GM19023 (cell line): Measurements from ENCODE around the gene LAS1L.
A peak's percentile ranks its signal among the peaks of the same experiment; 100 is the strongest.
"Not testable (repeated sequence)": the region's sequence is repeated elsewhere in the genome, so short reads cannot be mapped to it uniquely, and the experiment has no call there.

Source experiments
- ATAC-seq: cut with Tn5 transposase; IDR thresholded peaks from one replicate; pipeline ENCODE4 v1.9.1; 2021; ENCODE audit warnings: mild to moderate bottlenecking, moderate library complexity; ENCODE audit not compliant: unreplicated experiment

Gene LAS1L

DNA sequence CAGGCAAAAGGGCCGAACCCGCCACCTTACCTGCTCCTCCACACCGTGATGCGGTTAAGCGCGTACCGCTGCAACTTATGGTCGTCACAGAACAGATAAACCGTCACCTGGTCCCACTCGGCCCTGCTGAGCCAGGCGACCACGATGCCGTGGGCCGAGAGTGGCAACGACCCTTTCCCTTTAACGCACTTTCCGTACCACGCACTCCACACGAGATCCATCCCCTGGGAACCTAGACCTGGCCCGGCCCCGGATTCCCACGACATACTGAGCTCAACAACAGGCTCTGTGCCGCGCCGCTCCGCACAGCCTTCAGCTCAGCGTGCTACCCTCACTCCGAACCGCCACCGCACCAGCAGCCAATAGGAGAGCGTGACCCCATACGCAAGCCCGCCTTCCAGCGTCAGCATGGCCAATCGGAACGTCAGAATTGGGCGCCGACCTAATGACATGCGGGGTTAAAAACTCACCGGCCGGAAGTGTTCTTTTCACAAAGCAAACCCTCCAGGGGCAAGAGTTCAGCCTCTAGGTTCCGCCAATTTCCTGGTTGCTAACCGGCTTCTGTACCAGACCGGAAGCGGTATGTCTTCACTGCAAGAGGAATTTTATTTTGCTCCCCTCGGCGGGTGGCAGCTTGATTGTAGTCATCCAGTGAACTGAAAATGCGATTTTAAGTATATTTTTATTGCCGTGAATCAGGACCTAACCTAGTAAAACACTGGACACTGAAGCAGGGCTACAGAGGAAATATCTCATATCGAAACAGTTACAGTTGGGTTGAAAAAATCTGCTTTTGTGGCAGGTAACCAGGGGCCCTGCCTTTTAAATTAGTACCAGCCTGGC is at the start of gene LAS1L:
LAS1L (minus strand) TSS at position 338 of the 843 bp plus-strand sequence; CDS start at position 266, 72 bp downstream.
- ATAC-seq: peak; percentile 100

DNA sequence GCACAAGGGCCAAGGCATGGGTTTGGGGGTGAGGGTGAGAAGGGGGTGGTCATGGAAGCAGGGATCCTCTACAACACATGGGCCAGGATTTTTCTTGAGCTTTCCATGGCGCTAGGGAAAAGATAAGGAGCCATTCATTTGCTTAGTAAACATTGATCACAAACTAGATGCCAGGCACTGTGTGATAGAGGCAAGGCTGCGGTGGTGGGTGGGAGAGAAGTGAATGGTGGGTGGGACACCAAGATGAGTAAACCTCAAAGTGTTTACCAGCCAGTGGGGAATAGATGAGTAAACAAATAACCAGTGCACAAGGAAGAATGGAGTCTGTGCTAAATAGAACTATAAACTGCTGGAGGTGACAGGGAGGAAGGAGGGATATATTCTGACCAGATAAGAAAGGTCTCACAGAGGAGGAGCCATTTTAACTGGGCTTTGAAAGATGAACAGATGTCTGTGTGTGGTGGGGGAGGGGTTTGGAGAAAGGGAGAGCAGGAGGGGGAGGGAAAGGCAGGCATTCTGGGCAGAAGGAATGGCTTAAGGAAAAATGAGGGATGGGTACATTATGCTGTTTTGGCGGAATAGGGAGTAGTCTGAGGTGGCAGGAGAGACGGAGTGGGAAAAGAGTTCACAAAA is 48.0 kb upstream of the LAS1L start:
- no peak for ATAC-seq

DNA sequence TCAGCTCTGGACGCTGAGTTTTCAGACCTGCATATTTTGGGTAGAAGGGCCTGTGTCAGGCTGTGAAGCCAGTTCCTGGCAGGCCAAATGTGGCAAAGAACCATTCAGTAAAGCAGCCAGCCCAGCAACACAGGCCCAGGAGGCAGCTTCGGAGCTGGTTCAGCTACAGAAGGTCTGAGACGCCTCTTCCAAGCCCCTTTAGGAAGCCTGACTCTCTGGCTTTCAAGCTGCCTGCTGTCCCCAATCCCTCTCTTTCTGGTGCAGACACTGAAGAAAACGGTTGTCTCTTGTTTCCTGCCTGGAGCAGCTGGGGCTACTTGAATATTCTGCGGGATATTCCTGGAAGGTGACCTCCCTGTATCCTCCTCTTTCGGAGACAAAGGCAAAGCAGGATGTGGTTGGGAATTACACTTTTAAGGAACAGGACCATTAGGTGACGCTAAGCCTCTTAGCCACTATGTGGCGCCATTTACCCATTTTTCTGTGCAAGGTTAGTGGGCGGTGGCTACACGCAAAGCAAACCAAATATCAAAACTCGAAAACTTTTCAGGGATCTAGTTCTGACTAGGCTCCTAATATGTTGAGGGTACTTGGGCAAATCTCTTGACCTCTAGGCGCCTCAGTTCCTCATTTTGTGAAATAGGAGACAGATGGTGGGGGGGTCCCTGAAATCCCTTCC is 47.2 kb upstream of the LAS1L start:
- ATAC-seq: peak; percentile 88

GRCh38 chrX:65578346-65578745 is 43.8 kb upstream of the LAS1L start:
- no peak for ATAC-seq

DNA sequence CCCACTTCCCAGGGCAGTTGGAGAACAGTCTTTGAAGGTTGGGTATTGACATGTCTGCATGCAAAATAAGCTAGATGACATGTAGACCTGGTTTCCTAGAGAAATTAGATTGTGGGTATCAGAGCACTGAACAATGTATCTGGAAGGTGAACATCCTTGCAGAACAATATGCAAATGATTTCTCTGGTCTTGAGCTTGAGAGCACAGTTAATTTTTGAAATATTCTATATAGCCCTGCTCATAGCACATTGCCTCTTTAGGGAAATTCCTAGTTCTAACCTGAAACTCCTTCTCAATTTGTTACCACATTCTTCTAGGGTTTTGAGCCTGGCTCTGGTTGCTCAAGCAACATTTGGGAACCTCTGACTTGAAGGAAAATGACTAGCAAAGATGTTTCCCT is 41.6 kb upstream of the LAS1L start:
- peak; percentile 56 for ATAC-seq

- ATAC-seq: no peak
These were observed 40.4 kb upstream of the LAS1L start for GRCh38 chrX:65575022-65575421.

GRCh38 chrX:65574356-65574755 is 39.8 kb upstream of the LAS1L start:
- no peak for ATAC-seq

DNA sequence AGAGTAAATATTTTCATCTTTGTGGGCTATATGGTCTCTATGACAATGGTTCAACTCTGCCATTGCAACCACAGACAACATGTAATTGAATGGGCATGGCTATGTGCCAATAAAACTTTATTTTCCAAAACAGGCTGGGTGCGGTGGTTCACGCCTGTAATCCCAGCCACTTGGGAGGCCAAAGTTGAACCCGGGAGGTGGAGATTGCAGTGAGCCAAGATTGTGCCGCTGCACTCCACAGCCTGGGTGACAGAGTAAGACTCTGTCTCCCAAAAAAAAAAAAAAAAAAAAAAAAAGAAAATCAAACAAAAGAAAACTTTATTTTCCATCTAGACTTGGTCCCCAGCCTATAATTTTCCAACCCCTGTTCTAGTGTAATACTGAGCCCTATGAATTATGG is 38.4 kb upstream of the LAS1L start:
- no peak for ATAC-seq

DNA sequence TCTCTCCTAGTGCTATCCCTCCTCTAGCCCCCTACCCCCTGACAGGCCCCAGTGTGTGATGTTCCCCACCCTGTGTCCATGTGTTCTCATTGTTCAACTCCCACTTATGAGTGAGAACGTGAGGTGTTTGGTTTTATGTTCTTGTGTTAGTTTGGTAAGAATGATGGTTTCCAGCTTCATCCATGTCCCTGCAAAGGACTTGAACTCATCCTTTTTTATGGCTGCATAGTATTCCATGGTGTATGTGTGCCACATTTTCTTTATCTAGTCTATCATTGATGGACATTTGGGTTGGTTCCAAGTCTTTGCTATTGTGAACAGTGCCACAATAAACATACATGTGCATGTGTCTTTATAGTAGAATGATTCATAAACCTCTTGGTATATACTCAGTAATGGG is 28.3 kb upstream of the LAS1L start:
- ATAC-seq: not testable (repeated sequence)

GRCh38 chrX:65551489-65552339 is 17.1 kb upstream of the LAS1L start:
- no peak for ATAC-seq

DNA sequence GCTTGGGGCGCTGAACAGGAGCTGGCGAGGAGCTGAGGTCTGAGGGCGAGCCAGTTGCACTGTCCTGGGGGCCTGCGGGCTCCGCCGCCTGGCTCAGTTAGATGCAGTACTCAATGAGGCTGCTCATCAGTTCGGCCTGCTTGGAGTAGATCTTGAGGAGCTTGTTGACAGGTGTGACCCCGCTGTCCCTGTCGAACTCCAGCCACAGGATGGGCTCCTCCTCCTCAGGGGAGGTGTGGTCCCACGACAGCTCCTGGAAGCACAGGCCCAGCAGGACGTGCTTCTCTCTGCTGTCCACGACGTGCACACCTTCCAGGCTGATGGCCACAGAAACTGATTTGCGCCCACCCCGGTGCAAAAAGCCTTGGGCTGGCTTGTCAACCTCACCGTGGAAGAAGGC is 16.5 kb upstream of the LAS1L start:
- no peak for ATAC-seq

GRCh38 chrX:65545456-65545855 is 10.9 kb upstream of the LAS1L start:
- no peak for ATAC-seq

- no peak for ATAC-seq
These were observed 2.6 kb upstream of the LAS1L start for GRCh38 chrX:65537229-65537628.

GRCh38 chrX:65536291-65536690 is 1.7 kb upstream of the LAS1L start:
- no peak for ATAC-seq

DNA sequence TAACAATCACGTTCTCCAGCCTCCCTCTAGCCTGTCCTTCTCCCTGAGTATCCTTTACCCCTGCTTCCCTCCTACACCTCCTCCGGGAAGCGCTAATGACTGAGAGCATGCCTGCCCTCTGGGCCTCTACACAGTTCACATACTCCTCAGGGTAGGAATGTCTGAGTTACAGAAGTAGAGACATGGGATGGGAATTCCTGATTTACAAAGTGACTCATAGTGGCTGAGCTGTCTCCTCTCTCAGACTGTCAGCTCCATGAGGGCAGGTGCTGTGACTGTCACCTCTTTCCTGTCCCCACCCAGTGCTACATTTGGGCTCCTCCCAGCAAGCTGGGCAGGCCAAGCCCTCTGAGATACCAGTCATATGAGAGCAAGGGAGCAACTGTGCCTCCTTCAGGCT is 2.6 kb downstream of the LAS1L start:
- no peak for ATAC-seq

GRCh38 chrX:65528705-65529340 is 5.8 kb downstream of the LAS1L start:
- peak; percentile 65 for ATAC-seq

DNA sequence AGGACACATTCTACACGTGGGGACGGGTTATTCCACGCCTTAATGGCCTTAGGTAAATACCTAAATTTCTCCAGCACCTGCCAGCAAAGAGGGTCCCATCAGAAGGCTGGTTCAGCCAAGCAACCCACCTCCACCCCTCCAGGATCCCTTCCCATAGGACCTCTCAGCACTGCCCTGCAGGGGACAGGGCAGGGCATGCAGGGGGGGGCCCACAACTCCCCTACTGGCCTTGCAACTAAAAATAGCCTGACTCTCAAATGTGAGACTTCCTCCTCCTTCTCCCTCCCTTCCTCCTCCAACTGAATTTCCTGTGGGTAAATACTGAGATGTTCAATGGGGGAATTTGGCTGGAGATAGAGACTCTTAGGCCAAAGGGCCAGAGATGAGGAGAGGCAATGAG is 6.3 kb downstream of the LAS1L start:
- no peak for ATAC-seq

DNA sequence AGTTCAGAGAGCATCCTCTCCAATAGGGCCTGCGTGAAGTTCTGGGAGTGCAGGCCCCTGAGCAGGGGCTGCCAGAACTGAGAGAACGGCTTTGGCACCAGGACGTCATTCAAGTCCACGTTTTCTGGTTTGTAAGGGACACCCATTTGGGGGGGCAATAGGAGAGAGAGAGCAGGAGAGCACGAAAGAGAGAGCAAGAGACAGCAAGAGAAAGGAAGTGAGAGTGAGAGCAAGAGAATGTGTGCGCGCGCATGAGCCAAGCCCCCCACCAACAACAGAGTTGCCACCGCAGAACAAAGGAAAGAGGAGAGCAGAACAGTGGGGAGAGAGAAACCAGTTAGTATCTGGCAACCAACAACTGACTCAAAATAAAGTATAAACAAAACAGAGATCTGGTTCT is 10.4 kb downstream of the LAS1L start:
- no peak for ATAC-seq

GRCh38 chrX:65522739-65523372 is 11.7 kb downstream of the LAS1L start:
- ATAC-seq: no peak

DNA sequence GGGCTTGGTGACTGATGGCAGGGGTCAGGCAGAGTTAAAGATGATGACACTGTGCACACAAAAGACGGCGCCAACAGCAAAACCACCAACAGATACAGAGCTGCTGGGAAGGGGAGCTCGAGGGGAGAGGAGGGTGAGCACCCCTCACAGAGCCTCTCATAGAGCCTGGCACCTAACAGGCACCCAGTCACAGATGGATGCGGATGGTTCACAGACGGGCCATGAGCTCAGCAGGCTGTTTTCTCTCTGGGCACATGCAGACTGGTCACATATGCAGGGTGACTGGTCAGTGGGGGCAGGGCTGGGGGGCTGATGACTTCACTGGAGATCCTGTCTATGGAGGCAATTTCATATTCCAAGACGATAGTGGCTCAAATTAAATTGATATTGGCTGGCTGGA is 15.1 kb downstream of the LAS1L start:
- not testable (repeated sequence) for ATAC-seq
